ENCODE results near the gene CDKAL1.

CDKAL1 gene

DNA sequence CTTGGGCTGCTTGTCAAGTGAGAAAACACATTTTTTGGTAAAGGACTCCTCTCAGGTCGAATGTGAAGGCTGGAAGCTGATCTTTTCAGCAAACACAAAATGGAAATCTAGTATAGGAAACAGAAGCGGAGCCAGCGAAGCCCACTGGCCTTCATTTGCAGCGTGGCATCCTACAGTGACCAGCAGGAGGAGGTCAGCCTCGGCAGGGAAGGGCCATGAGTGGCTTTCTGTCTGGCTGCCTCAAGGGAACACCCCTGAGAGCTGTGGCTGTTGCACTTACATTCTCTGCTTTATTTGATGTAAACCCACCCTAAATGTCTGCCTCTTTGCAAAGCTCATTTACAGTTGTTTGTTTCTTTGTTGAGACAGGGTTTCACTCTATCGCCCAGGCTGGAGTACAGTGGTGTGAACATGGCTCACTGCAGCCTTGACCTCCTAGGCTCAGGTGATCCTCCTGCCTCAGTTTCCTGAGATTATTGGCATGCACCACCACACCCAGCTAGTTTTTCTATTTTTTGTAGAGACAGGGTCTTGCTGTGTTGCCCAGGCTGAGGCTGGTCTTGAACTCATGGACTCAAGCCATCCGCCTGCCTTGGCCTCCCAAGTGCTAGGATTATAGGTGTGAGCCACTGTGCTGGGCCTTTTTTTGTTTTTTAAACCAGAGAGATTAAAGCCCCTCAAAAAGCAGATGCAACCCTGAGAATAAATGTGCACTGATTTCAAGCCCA lies 737.3 kb downstream of the CDKAL1 start:
- Histone ChIP-seq H3K27me3 (ENCODE audit: control insufficient read depth in 1 of 2, insufficient read depth in 2 of 2, low read length in 2 of 2) (no peaks in the 10 kb centered on the region), H3K4me3 (ENCODE audit: low read depth in 1 of 2, low read length in 2 of 2) (no peak overlapping the region), H3K27ac (ENCODE audit: low read depth, low read length) (no peak overlapping the region), H3K36me3 (ENCODE audit: control insufficient read depth in 1 of 2, insufficient read depth in 2 of 2, low read length in 2 of 2) (no peaks in the 10 kb centered on the region), H3K9me3 (ENCODE audit: control insufficient read depth in 1 of 2, low read length in 2 of 2) (no peaks in the 10 kb centered on the region), H3K4me1 (ENCODE audit: control insufficient read depth in 1 of 2, insufficient read depth in 2 of 2, low read length in 2 of 2) (no peaks in the 10 kb centered on the region), H3K9ac (ENCODE audit: low read depth in 1 of 2, low read length in 2 of 2) (no peak overlapping the region)

DNA sequence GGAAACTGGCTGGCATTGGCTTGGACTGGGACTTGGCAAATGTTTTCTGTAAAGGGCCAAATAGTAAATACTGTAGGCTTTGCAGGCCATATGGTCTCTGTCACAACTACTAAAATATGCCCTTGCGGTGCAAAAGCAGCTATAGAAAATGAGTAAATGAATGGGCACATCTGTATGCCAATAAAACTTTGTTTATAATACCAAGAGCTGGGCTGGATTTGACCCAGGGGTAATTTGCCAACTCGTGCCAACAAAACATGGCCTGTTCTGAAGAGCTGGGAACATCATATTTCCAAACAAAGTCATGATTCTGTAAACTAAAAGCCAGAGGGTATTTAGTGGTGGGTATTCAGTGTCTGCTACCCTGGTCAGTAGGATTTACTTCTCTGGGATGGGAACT lies 739.2 kb downstream of the CDKAL1 start:
- H3K27ac ChIP-seq (ENCODE audit: low read depth, low read length), result no peak overlapping the region

DNA sequence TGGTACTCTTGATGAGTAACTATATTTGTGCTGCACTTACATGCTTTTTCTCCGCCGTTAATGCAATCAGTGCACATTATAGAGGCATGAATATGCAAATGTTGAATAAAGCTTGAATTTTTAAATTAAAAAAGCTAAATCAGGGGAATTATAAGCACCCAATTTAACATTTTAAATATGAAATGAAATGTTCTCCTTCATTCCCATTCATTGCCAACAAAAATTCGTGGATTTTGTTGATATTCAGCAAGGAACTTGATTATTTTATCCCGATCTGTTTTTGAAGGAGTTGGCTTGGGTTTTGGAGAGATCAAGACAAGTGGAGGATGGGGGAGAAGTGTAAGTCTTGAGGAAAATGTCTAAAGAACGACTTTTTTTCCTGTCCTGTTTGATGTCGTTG lies 740.6 kb downstream of the CDKAL1 start:
- no peaks in the 10 kb centered on the region for H3K9me3 ChIP-seq (ENCODE audit: control insufficient read depth in 1 of 2, low read length in 2 of 2)
- no peak overlapping the region for H3K27ac ChIP-seq (ENCODE audit: low read depth, low read length)
- H3K27me3 ChIP-seq (ENCODE audit: control insufficient read depth in 1 of 2, insufficient read depth in 2 of 2, low read length in 2 of 2), result no peaks in the 10 kb centered on the region
- no peaks in the 10 kb centered on the region for H3K4me1 ChIP-seq (ENCODE audit: control insufficient read depth in 1 of 2, insufficient read depth in 2 of 2, low read length in 2 of 2)
- no peaks in the 10 kb centered on the region for H3K36me3 ChIP-seq (ENCODE audit: control insufficient read depth in 1 of 2, insufficient read depth in 2 of 2, low read length in 2 of 2)
- H3K9ac ChIP-seq (ENCODE audit: low read depth in 1 of 2, low read length in 2 of 2), result no peak overlapping the region
- no peak overlapping the region for H3K4me3 ChIP-seq (ENCODE audit: low read depth in 1 of 2, low read length in 2 of 2)

More for the DNA sequence above, 739.2 kb downstream of the CDKAL1 start:
- Histone ChIP-seq H3K4me1 (ENCODE audit: control insufficient read depth in 1 of 2, insufficient read depth in 2 of 2, low read length in 2 of 2) (no peaks in the 10 kb centered on the region), H3K36me3 (ENCODE audit: control insufficient read depth in 1 of 2, insufficient read depth in 2 of 2, low read length in 2 of 2) (no peaks in the 10 kb centered on the region), H3K4me3 (ENCODE audit: low read depth in 1 of 2, low read length in 2 of 2) (no peak overlapping the region), H3K9ac (ENCODE audit: low read depth in 1 of 2, low read length in 2 of 2) (no peak overlapping the region), H3K9me3 (ENCODE audit: control insufficient read depth in 1 of 2, low read length in 2 of 2) (no peaks in the 10 kb centered on the region), H3K27me3 (ENCODE audit: control insufficient read depth in 1 of 2, insufficient read depth in 2 of 2, low read length in 2 of 2) (no peaks in the 10 kb centered on the region)

DNA sequence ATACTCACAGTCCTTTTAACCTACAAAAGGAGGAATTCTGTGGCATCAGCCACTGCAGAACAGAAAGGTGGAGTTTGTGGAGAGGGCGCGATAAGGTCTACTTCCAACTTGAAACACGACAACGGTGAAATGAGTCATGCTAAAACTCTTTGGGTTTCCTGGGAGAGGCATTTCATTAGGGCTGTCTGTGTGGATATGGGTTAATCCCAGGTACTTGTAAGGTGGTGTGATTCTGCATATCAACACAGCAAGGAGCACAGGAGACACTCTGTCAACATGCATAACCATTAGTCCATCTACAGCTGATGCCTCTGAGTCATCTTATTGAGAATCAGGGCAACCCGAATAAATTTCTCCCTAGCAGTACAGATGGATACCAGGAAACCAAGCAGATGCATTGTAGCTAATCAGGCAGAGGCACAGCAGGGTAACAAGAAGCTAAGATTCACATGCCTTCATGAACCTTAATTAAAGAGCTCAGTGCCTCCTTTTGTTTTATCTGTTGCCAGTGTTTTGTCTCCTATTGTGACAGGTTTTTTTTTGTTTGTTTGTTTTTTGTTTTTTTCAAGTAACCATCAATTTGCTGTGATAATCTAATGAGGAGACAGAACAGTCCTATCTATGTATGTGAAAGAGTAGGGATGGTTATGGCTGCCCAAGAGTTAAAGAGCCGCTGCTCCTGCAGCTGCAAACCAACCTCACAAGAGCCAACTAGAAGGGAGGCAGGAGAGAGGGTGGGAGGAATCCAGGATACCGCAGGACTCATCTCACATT lies 743.5 kb downstream of the CDKAL1 start:
- no peaks in the 10 kb centered on the region for H3K9me3 ChIP-seq (ENCODE audit: control insufficient read depth in 1 of 2, low read length in 2 of 2)
- peaks cover 0 to 4% of the 10 kb centered on the region in 2 donors for H3K4me1 ChIP-seq (ENCODE audit: control insufficient read depth in 1 of 2, insufficient read depth in 2 of 2, low read length in 2 of 2)

DNA sequence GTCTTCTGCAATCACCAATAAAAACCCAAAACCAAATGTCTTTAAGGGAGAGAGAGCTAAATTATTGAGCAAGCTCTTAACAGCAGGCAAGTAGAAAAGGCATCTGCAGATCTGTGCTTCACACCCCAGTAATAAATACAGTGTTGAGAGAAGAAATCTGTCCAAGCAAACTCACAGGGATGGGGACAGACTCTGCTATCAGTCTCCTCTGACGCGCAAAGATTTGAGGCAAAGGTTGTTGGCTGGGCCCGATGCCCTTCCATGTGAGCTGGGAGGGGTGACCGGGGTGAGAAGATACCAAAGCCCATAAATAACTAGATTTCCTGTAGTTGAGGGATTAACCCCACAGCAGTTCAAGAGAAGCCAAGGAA lies 744.1 kb downstream of the CDKAL1 start:
- Histone ChIP-seq H3K4me3 (ENCODE audit: low read depth in 1 of 2, low read length in 2 of 2) (no peak overlapping the region), H3K9ac (ENCODE audit: low read depth in 1 of 2, low read length in 2 of 2) (no peak overlapping the region), H3K9me3 (ENCODE audit: control insufficient read depth in 1 of 2, low read length in 2 of 2) (no peaks in the 10 kb centered on the region), H3K27ac (ENCODE audit: low read depth, low read length) (no peak overlapping the region), H3K36me3 (ENCODE audit: control insufficient read depth in 1 of 2, insufficient read depth in 2 of 2, low read length in 2 of 2) (no peaks in the 10 kb centered on the region), H3K4me1 (ENCODE audit: control insufficient read depth in 1 of 2, insufficient read depth in 2 of 2, low read length in 2 of 2) (peaks cover 0 to 4% of the 10 kb centered on the region in 2 donors), H3K27me3 (ENCODE audit: control insufficient read depth in 1 of 2, insufficient read depth in 2 of 2, low read length in 2 of 2) (no peaks in the 10 kb centered on the region)

More for the DNA sequence above, 743.5 kb downstream of the CDKAL1 start:
- H3K27me3 ChIP-seq (ENCODE audit: control insufficient read depth in 1 of 2, insufficient read depth in 2 of 2, low read length in 2 of 2), result no peaks in the 10 kb centered on the region
- no peak overlapping the region for H3K27ac ChIP-seq (ENCODE audit: low read depth, low read length)
- no peaks in the 10 kb centered on the region for H3K36me3 ChIP-seq (ENCODE audit: control insufficient read depth in 1 of 2, insufficient read depth in 2 of 2, low read length in 2 of 2)
- no peak overlapping the region for H3K4me3 ChIP-seq (ENCODE audit: low read depth in 1 of 2, low read length in 2 of 2)
- no peak overlapping the region for H3K9ac ChIP-seq (ENCODE audit: low read depth in 1 of 2, low read length in 2 of 2)

DNA sequence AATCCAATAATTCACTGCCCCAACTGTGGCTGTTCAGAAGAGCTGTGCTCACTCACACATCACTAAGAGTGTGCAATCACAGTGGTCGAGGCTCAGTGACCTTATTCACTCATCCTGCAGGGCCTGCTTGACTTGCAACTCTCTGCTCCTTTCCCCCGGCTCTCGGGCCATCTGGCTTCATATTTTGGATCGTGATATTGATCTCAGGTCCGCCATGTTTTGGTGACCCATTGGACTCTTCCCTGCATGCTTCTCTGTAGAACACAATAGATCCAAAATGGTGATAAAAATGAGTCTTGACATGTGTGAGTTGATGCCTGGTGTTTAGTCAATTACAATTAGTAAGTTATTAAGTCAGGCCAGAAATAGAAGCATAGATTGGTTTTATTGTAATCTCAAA lies 745.4 kb downstream of the CDKAL1 start:
- no peak overlapping the region for H3K9ac ChIP-seq (ENCODE audit: low read depth in 1 of 2, low read length in 2 of 2)
- H3K36me3 ChIP-seq (ENCODE audit: control insufficient read depth in 1 of 2, insufficient read depth in 2 of 2, low read length in 2 of 2), result no peaks in the 10 kb centered on the region
- no peaks in the 10 kb centered on the region for H3K9me3 ChIP-seq (ENCODE audit: control insufficient read depth in 1 of 2, low read length in 2 of 2)
- no peaks in the 10 kb centered on the region for H3K27me3 ChIP-seq (ENCODE audit: control insufficient read depth in 1 of 2, insufficient read depth in 2 of 2, low read length in 2 of 2)
- no peak overlapping the region for H3K27ac ChIP-seq (ENCODE audit: low read depth, low read length)
- H3K4me3 ChIP-seq (ENCODE audit: low read depth in 1 of 2, low read length in 2 of 2), result no peak overlapping the region
- H3K4me1 ChIP-seq (ENCODE audit: control insufficient read depth in 1 of 2, insufficient read depth in 2 of 2, low read length in 2 of 2), result peaks cover 0 to 4% of the 10 kb centered on the region in 2 donors

DNA sequence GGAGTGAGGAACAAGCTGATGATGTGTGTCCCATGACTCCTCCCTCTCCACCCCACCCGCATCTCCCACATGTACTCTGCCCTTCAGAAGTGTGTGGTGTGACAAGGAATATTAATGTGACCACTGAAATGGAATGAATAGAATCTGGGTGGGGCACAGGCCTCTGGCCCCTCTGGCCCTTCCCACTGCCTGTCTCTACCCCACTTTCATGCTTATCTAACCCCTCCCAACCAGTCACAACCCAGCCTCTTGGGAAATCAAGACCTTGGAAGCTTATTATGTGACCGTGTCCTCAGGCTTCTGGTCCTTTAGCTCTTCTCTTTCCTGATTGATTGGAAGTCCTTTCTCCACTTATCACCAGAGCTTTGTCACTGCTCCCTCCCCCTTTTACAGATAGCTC lies 747.1 kb downstream of the CDKAL1 start:
- no peak overlapping the region for H3K4me3 ChIP-seq (ENCODE audit: low read depth in 1 of 2, low read length in 2 of 2)
- no peak overlapping the region for H3K9ac ChIP-seq (ENCODE audit: low read depth in 1 of 2, low read length in 2 of 2)
- no peak overlapping the region for H3K27ac ChIP-seq (ENCODE audit: low read depth, low read length)
- H3K36me3 ChIP-seq (ENCODE audit: control insufficient read depth in 1 of 2, insufficient read depth in 2 of 2, low read length in 2 of 2), result no peaks in the 10 kb centered on the region
- H3K4me1 ChIP-seq (ENCODE audit: control insufficient read depth in 1 of 2, insufficient read depth in 2 of 2, low read length in 2 of 2), result peaks cover 0 to 4% of the 10 kb centered on the region in 2 donors
- no peaks in the 10 kb centered on the region for H3K27me3 ChIP-seq (ENCODE audit: control insufficient read depth in 1 of 2, insufficient read depth in 2 of 2, low read length in 2 of 2)
- no peaks in the 10 kb centered on the region for H3K9me3 ChIP-seq (ENCODE audit: control insufficient read depth in 1 of 2, low read length in 2 of 2)
